Daoy (cell line): ENCODE results near the gene TINAGL1. TPM values are rescaled to one million over a fixed set of nuclear protein-coding genes. Genes with fewer than 3 reads are reported as not detected.

Experiments
- DNase-seq: peaks from one replicate; pipeline ENCODE4 v3.0.0-alpha.2; 2015; ENCODE audit warnings: low read depth
- total RNA-seq: library from RNA; depleted of rRNA; stranded (reverse); fragments of >200 nt; shearing (Covaris generic); gene quantifications from 2 replicates; pipeline ENCODE4 v1.2.3, GENCODE V29; 2014

The TINAGL1 gene
- total RNA-seq, 1 experiment from 2014 or later = 29.9 TPM

GRCh38 chr1:31568895-31569595 lies 7.3 kb upstream of the TINAGL1 start:
- DNase-seq = no peak

GRCh38 chr1:31569596-31570173 lies 6.6 kb upstream of the TINAGL1 start:
- DNase-seq = no peak

GRCh38 chr1:31570228-31570627 lies 6.1 kb upstream of the TINAGL1 start:
- DNase-seq = no peak

GRCh38 chr1:31570906-31571305 lies 5.4 kb upstream of the TINAGL1 start:
- DNase-seq = no peak

GRCh38 chr1:31571340-31572295 lies 4.7 kb upstream of the TINAGL1 start:
- DNase-seq = no peak

GRCh38 chr1:31572323-31573104 lies 3.8 kb upstream of the TINAGL1 start:
- no peak for DNase-seq

- no peak for DNase-seq
Measured at GRCh38 chr1:31573261-31573660, 3.1 kb upstream of the TINAGL1 start.

- DNase-seq = peak; percentile 62
Measured at GRCh38 chr1:31574749-31575368, 1.5 kb upstream of the TINAGL1 start.

GRCh38 chr1:31575369-31576140 lies 760 bp upstream of the TINAGL1 start:
- peak; percentile 43 for DNase-seq

GRCh38 chr1:31576743-31577455 lies 584 bp downstream of the TINAGL1 start:
- DNase-seq = no peak

GRCh38 chr1:31577515-31578192 lies 1.3 kb downstream of the TINAGL1 start:
- peak; percentile 54 for DNase-seq

- DNase-seq = no peak
Measured at GRCh38 chr1:31579374-31579773, 3.1 kb downstream of the TINAGL1 start.

GRCh38 chr1:31580513-31580870 lies 4.2 kb downstream of the TINAGL1 start:
- DNase-seq = no peak

GRCh38 chr1:31580891-31581603 lies 4.7 kb downstream of the TINAGL1 start:
- DNase-seq = no peak

GRCh38 chr1:31581821-31582810 lies 5.8 kb downstream of the TINAGL1 start:
- no peak for DNase-seq

GRCh38 chr1:31583082-31583994 lies 7.0 kb downstream of the TINAGL1 start:
- no peak for DNase-seq
